ENCODE measurements around the gene CRYBG2.
"Not testable (repeated sequence)": the region's sequence is repeated elsewhere in the genome, so short reads cannot be mapped to it uniquely, and the experiment has no call there.

Gene CRYBG2

GRCh38 chr1:26317146-26317545 lies 36.8 kb downstream of the CRYBG2 start:
- no peak for DNase-seq

DNA sequence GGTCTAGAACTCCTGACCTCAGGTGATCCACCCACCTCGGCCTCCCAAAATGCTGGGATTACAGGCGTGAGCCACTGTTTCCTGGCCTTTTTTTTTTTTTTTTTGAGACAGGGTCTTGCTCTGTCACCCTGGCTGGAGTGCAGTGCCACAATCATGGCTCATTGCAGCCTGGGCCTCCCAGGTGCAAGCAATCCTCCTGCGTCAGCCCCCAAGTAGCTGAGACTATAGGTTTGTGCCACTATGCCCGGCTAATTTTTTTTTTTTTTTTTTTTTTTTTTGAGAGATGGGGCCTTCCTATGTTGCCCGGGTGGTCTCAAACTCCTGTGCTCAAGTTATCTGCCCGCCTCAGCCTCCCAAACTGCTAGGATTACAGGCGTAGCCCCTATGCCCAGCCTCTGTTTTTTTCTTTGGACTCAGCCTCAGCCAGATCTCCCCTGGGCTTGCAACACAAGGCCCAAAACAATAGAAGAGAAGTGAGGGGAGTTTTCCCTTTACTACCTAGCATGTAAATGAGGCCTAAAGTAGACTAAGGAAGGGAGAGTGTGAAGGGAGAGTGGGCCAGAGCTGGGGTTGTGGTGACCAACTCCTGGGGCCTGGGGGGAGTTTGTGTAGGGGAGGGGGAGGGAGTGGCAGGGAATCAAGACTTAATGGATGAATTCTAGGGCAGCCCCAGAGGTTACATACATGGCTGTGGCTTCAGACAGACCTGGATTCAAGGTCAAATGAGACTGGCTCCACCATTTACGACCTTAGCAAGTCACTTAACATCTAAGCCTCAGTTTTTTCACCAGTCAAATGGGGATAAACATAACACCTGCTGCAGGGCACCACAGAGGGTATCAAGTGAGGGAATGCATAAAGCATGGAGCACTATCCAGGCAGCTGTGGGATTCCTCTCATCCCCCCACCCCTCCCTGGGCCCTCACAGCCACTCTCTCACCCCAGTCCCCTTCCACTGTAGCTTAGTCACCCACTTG lies 37.8 kb downstream of the CRYBG2 start:
- no peak for DNase-seq

- DNase-seq: no peak
Observed at GRCh38 chr1:26314501-26314900, 39.4 kb downstream of the CRYBG2 start.

DNA sequence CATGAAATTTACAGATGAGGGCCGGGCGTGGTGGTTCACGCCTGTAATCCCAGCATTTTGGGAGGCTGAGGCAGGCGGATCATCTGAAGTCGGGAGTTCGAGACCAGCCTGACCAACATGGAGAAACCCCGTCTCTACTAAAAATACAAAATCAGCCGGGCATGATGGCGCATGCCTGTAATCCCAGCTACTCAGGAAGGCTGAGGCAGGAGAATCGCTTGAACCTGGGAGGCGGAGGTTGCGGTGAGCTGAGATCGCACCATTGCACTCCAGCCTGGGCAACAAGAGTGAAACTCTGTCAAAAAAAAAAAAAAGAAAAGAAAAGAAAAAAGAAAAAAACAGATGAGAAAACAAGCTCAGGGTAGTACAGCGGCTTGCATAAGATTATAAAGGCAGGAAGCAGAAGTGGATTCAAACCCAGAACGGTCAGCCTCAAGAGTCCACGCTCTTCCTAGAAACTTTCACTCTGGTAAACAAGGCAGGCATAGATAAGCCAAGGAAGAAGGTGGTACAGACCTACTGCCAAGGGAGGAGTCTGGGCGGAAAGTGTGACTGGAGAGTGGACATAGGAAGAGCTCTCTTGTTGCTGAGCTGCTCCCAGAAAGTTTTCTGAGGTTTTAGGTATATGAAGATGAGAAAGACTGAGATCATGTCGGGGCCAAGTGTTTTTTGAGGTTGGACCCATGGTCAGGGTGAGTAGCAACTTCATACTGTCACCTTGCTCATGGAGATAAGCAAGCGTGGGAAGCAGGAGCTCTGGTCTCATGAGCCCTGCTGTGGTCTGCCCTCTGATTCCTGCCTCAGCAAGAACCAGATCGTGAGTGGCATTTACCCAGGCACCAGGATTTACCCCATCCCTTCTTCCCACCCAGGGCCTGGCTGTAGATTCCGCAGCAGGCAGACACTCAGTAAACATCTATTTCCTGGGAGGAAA lies 45.7 kb downstream of the CRYBG2 start:
- not testable (repeated sequence) for DNase-seq

GRCh38 chr1:26307363-26307781 lies 46.6 kb downstream of the CRYBG2 start:
- DNase-seq: peak in 1 of 2 donors; percentile 53

GRCh38 chr1:26306290-26307229 lies 47.4 kb downstream of the CRYBG2 start, which contains the start of gene UBXN11:
UBXN11 (minus strand) TSS chr1:26306636; CDS start chr1:26302883, 3,753 bp downstream.
- peak; percentile 94 to 96 for DNase-seq

DNA sequence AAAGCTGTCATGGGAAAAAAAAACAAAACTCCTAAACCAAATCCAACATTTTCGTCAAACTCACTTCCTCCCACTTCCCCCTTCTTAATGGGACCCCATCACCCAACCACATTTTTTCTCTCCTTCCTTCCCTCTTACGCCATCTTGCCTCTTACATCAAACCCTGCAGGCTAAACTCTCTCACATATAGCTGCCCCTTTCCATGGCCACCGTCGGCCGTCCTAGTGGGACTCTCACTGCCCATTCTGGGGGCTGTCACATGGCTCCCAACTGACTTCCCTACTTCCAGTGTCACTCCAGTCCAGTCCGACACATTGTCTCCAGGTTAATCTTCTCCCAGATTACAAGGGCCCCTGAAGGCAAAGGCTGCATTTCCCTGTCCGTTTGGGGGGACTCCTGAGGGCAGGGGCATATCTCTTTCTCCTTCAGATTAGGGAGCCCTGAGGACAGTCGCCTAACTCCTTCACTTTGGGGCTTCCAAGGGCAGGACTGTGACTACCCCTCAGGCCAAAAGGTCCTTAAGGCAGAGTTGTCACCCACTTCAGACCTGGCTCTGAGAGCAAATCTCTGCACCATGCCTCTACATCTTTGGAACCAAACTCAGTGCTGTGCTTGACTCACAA lies 48.2 kb downstream of the CRYBG2 start:
- DNase-seq: no peak

DNA sequence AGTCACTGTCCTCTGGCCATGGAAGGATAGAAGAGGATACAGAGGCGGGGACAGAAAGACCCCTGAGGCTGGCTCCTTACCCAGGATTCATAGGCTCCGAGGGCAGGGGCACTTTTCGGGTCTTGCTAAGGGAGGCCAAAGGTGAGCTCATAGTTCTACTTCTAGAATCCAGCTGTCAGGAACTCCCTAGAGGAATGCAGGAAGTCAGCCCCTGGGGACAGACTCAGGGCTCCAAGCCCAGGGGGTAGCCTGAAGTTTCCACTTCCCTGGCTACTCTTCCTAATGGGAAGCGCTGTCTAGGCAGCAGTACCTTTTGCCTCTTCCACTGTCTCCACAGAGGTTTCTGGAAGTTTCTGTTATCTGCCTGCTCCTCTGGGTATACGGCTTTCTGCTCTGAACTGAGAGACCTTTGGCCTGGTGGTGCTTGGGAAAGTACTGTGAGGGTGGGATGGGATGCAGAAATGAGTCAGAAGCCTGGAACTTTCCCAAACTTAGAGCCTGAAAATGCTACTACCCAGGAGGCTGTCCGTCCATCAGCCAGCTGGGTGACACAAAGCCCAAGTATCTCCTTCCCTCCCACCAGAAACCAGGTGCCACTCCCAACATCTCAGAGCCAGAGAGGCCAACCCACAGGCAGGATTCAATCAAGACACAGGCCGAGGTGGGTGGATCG lies 51.1 kb downstream of the CRYBG2 start:
- no peak for DNase-seq

- no peak for DNase-seq
Observed at GRCh38 chr1:26300578-26301275, 53.2 kb downstream of the CRYBG2 start.

DNA sequence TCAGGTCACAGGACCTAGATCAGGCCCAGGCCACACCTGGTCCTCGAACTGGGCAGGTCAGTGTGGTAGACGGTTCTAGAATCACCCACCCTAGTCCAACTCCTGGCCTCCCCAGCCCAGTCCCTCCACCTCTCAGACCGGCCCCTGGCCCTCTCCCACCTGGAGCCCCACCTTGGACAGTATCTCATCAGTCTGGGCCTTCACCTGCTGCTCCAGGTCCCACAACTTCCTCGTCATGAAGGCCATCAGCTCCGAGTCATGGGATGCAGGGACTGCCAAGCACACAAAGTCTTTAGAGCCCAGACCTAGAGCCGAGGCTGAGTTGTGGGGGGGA lies 56.2 kb downstream of the CRYBG2 start:
- no peak for DNase-seq

DNA sequence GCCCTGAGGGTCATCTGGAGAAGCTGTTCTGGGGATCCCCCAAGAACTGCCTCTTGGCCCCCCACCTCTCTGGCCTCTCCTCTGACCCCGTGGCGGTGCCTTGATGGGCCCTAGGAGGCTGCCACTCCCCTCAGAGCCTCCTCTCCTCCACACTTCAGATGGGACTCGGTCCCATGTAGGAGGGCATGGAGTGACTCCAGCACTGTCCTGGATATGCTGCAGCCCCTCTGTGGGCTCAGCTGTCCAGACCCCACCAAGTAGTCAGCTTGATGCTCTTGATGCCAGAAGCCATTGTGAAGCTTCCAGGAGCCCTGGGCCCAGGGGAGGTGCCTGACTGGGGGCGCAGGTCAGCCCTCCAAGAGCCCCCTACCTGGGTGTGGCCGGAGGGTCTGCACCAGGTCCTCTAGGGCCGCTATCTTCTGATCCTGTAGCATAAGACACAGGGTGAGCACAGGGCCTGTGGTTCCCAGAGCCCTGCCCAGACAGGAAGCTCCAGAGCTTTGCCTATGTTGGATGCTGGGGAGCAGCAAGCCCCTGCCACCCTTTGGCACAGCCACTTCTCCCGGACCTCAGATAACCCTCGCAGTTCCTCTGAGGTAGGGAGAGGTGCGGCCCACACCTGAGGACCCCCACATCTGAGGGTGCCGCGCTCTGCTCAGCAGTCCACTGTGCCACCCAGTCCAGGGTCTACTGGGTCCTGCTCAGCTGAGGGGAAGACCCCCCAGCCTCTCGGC lies 56.7 kb downstream of the CRYBG2 start:
- no peak for DNase-seq

- DNase-seq: no peak
Observed at GRCh38 chr1:26296340-26297056, 57.4 kb downstream of the CRYBG2 start.

GRCh38 chr1:26295194-26296138 lies 58.5 kb downstream of the CRYBG2 start:
- no peak for DNase-seq

DNA sequence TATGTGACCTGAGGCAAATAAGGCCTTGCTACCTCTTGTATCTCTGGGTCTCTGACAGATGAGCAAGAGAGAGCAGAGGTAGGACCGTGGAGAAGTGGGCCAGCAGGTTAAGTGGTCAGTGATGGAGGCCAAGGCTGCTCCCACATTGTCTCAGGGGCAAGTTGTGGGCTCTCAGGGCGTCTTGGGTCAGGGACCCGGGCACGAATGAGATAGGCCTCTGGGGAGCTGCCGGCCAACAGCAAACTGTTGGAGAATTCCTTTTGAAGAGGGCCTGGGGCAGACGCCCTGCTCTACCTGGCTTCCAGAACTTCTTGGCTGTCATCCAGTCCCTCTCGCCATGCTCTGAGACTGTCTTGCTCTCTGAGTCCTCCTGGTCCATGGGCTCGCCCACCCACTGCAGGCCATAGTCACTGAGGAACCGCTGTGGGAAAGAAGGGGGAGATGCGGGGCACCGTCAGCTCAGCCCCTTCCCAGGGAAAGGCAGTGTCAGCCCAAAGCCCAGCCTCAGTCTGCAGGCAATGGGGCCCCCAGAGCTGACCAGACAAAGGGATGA lies 59.9 kb downstream of the CRYBG2 start:
- DNase-seq: no peak

- not testable (repeated sequence) for DNase-seq
Observed at GRCh38 chr1:26292735-26293134, 61.2 kb downstream of the CRYBG2 start.

DNA sequence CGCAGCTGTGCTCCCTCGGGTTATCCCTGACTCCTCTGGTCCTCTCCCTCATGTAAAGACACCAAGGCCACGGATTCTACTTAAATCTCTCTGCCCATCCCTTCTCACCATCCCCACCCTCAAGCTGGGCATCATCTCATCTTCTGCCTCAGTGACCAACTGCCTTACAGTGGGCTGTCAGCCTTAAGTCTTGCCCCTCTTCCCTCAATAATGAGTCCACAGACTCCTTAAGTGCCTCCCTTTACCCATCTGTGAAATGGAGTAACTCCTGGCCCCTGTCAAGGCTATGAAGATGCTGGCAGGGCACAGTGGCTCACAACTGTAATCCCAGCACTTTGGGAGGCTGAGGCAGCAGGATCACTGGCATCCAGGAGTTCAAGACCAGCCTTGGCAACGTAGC lies 62.0 kb downstream of the CRYBG2 start:
- no peak for DNase-seq

DNA sequence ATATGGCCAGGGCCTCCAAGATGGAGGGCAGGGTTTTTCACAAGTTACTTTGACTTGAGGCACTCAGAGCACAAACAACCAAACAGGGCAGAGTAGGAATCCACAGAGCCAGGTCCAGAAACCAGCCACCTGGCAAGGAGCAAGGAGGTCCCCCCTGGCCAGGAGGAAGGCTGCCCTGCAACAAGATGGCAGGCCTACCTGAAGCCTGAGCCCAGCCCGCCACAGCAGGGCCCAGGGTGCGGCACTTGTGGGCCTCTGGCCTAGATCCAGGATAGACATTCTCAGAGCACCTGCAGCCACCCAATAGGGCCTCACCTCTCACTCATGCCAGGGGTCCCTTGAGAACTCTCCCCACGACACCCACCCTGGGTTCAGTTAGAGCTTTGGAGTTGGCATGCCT lies 62.5 kb downstream of the CRYBG2 start:
- DNase-seq: no peak

GRCh38 chr1:26290882-26291261 lies 63.1 kb downstream of the CRYBG2 start:
- DNase-seq: no peak
